ENCODE results near the gene RPL27. TPM values are rescaled to one million over a fixed set of nuclear protein-coding genes. Genes with fewer than 3 reads are reported as not detected.
A peak's percentile ranks its signal among the peaks of the same experiment; 100 is the strongest.
"Not testable (repeated sequence)": the region's sequence is repeated elsewhere in the genome, so short reads cannot be mapped to it uniquely, and the experiment has no call there.

RPL27 gene
- total RNA-seq: 1,000 to 10,000 TPM; 1,974 to 2,033 TPM

DNA sequence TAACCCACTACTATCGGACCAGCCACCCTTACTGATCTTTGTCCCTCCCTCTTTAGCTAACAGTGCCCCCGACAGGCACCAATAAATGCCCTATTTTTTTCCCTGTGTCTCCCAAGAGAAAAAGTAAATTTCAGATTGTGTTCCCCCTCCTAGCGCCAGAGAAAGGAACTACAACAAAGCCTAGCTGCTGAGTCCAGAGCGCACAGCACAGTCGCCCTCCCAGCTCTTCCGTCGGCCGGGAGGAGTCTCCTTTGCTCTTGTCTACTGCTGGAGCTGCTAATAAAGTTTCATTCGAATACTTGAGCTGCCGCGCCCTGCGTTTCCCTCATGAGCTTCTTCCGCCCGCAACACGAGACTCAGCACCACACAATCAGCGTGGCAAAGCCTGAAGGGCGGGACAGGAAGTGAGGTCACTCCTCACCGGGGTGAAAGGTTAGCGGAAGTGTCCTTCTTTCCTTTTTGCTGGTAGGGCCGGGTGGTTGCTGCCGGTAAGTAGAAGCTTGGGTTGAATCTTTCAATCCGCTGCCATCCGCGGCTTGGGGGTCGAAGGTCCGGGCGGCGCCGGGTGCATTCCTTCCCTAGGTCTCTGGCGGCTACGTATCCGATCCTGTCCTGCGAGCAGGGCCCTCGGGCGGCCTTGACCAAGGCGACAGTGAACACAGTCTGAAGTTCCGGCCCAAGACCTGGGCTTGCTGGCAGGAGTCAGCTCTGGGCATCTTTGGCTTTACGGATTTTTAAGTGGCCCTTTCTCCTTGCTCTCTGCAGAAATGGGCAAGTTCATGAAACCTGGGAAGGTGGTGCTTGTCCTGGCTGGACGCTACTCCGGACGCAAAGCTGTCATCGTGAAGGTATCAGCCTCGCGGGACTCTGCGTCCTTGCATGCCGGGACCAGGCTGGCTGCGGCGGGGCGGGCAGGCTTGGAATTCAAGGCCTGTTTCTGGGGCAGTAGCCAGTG, at the start of gene RPL27:
RPL27 (plus strand) TSS at position 436 of the 955 bp plus-strand sequence; CDS start at position 768, 332 bp downstream.
- no peaks in the 10 kb centered on the region for H3K27me3 Mint-ChIP-seq (ENCODE audit: low read depth)
- CTCF ChIA-PET: interaction anchor here (0.7 to 2.7 kb wide), 14 partner anchors 8 to 486 kb away, joined by 3 to 15 read pairs (median 4); partner anchors contain the start of genes DHX8, IFI35 and PTGES3L
- peak; percentile 99 for DNase-seq
- intact Hi-C loops (cut with micrococcal nuclease): loop anchor here (1.0 to 5.0 kb wide), 13 partner anchors 18 to 421 kb away; partner anchors contain the start of genes AARSD1, BECN1, BRCA1 and EZH1
- H3K4me3 Mint-ChIP-seq: peak within 1 kb of the TSS; percentile 97
- peaks cover 34% of the 10 kb centered on the region for H3K4me1 Mint-ChIP-seq (ENCODE audit: low read depth)
- peak within 1 kb of the TSS; percentile 97 for H3K27ac Mint-ChIP-seq
- H3K36me3 Mint-ChIP-seq (ENCODE audit: low read depth): peaks cover 43% of the 10 kb centered on the region
- no peaks in the 10 kb centered on the region for H3K9me3 Mint-ChIP-seq

GRCh38 chr17:42950044-42950783, 48.0 kb upstream of the RPL27 start:
- CTCF ChIA-PET: no interaction called here
- H3K27me3 Mint-ChIP-seq (ENCODE audit: low read depth): no peaks in the 10 kb centered on the region
- no peaks in the 10 kb centered on the region for H3K9me3 Mint-ChIP-seq
- no peak overlapping the region for H3K27ac Mint-ChIP-seq
- H3K4me1 Mint-ChIP-seq (ENCODE audit: low read depth): no peaks in the 10 kb centered on the region
- no peak overlapping the region for H3K4me3 Mint-ChIP-seq
- H3K36me3 Mint-ChIP-seq (ENCODE audit: low read depth): peaks cover 25% of the 10 kb centered on the region
- intact Hi-C loops (cut with micrococcal nuclease): no loop called here
- no peak for DNase-seq

GRCh38 chr17:42953669-42954068, 44.5 kb upstream of the RPL27 start:
- intact Hi-C loops (cut with micrococcal nuclease): no loop called here
- H3K27ac Mint-ChIP-seq: no peak overlapping the region
- no peak overlapping the region for H3K4me3 Mint-ChIP-seq
- peaks cover 37% of the 10 kb centered on the region for H3K36me3 Mint-ChIP-seq (ENCODE audit: low read depth)
- no peaks in the 10 kb centered on the region for H3K9me3 Mint-ChIP-seq
- CTCF ChIA-PET: no interaction called here
- no peaks in the 10 kb centered on the region for H3K4me1 Mint-ChIP-seq (ENCODE audit: low read depth)
- H3K27me3 Mint-ChIP-seq (ENCODE audit: low read depth): no peaks in the 10 kb centered on the region
- DNase-seq: no peak

- intact Hi-C loops (cut with micrococcal nuclease): loop anchor here (1.0 to 2.0 kb wide), 3 partner anchors 16 to 161 kb away; partner anchors contain the start of genes BRCA1, PTGES3L, RPL27 and RUNDC1
- Mint-ChIP-seq H3K4me1 (ENCODE audit: low read depth) (peaks cover 21% of the 10 kb centered on the region), H3K27ac (peak within 1 kb of the TSS; percentile 91), H3K9me3 (no peaks in the 10 kb centered on the region), H3K36me3 (ENCODE audit: low read depth) (peaks cover 28% of the 10 kb centered on the region), H3K4me3 (peak within 1 kb of the TSS; percentile 97), H3K27me3 (ENCODE audit: low read depth) (no peaks in the 10 kb centered on the region)
- DNase-seq: peak; percentile 96
- CTCF ChIA-PET: interaction anchor here (0.6 kb wide), 1 partner anchor 52 kb away, joined by 3 read pairs; no protein-coding TSS in a partner anchor
Measured at GRCh38 chr17:42964161-42964932, 33.9 kb upstream of the RPL27 start, which contains the start of gene AARSD1. Gene AARSD1, minus strand, starts transcription at chr17:42964454. Its CDS starts 14 bp downstream, at chr17:42964440.

- H3K4me3 Mint-ChIP-seq: no peak overlapping the region
- H3K27me3 Mint-ChIP-seq (ENCODE audit: low read depth): no peaks in the 10 kb centered on the region
- CTCF ChIA-PET: interaction anchor here (1.2 kb wide), 1 partner anchor 30 kb away, joined by 5 read pairs; the partner anchor contains the start of gene RPL27
- intact Hi-C loops (cut with micrococcal nuclease): no loop called here
- H3K4me1 Mint-ChIP-seq (ENCODE audit: low read depth): peaks cover 14% of the 10 kb centered on the region
- H3K36me3 Mint-ChIP-seq (ENCODE audit: low read depth): peaks cover 8% of the 10 kb centered on the region
- H3K27ac Mint-ChIP-seq: no peak overlapping the region
- H3K9me3 Mint-ChIP-seq: no peaks in the 10 kb centered on the region
- DNase-seq: no peak
Measured at GRCh38 chr17:42967925-42968324, 30.3 kb upstream of the RPL27 start.

DNA sequence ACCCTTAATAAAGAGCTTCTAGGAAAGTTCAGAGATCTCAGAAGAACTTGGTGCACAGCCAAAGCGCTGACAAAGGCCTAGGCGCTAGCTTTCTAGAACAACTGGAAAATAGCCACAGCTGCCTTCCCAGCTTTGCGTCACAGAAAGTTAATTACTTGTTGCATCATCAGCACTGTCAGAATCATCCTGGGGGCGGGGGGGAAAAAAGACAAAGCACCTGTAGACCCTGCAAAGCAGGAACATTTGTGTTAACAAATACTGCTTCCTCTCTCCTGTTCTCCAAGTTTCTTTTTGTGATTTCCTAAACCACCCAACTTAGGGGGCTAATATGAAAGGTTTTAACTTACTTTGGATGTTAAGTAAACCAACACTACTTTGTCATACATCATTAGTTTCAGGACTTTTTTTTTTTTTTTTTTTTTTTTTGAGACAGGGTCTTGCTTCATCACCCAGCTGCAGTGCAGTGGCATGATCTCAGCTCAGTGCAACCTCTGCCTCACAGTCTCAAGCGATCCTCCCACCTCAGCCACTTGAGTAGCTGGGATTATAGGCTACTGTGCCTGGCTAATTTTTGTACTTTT, 29.1 kb upstream of the RPL27 start:
- Mint-ChIP-seq H3K36me3 (ENCODE audit: low read depth) (peaks cover 4% of the 10 kb centered on the region), H3K4me3 (no peak overlapping the region), H3K4me1 (ENCODE audit: low read depth) (peaks cover 5% of the 10 kb centered on the region), H3K27me3 (ENCODE audit: low read depth) (no peaks in the 10 kb centered on the region), H3K9me3 (no peaks in the 10 kb centered on the region), H3K27ac (no peak overlapping the region)
- intact Hi-C loops (cut with micrococcal nuclease): no loop called here
- CTCF ChIA-PET: interaction anchor here (0.6 to 1.2 kb wide), 3 partner anchors 29 to 548 kb away, joined by 3 to 5 read pairs (median 4); partner anchors contain the start of gene RPL27
- DNase-seq: no peak

- Mint-ChIP-seq H3K27me3 (ENCODE audit: low read depth) (no peaks in the 10 kb centered on the region), H3K9me3 (no peaks in the 10 kb centered on the region)
Measured at GRCh38 chr17:42971589-42971988, 26.6 kb upstream of the RPL27 start.

DNA sequence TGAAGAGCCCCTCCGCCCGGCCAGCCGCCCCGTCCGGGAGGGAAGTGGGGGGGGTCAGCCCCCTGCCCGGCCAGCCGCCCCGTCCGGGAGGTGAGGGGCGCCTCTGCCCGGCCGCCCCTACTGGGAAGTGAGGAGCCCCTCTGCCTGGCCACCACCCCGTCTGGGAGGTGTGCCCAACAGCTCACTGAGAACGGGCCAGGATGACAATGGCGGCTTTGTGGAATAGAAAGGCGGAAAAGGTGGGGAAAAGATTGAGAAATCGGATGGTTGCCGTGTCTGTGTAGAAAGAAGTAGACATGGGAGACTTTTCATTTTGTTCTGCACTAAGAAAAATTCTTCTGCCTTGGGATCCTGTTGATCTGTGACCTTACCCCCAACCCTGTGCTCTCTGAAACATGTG, 24.9 kb upstream of the RPL27 start:
- intact Hi-C loops (cut with micrococcal nuclease); H3K27me3 Mint-ChIP-seq (ENCODE audit: low read depth): not testable (repeated sequence)

More at GRCh38 chr17:42971589-42971988, 26.6 kb upstream of the RPL27 start:
- H3K4me3 Mint-ChIP-seq: no peak overlapping the region
- H3K4me1 Mint-ChIP-seq (ENCODE audit: low read depth): no peaks in the 10 kb centered on the region
- CTCF ChIA-PET: no interaction called here
- no peak for DNase-seq
- H3K36me3 Mint-ChIP-seq (ENCODE audit: low read depth): no peaks in the 10 kb centered on the region
- intact Hi-C loops (cut with micrococcal nuclease): no loop called here
- H3K27ac Mint-ChIP-seq: no peak overlapping the region

DNA sequence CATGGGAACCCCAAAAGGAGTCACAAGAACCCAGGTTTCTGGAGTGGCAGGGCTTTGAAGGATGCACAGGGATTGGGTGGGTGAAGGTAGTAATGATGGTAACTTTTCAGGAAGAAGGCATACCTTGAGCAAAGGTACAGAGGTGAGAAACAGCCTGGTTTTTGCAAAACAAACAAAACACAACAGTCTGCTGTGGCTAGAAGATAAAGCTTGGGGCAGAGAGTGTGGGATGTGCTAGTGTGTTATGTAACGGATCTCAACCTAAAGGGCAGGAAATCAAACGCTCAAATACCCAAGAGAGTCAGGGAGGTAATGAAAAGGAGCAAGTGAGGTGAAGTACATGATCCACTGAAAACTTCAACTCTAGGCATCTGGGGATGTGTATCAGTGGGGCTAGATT, 23.0 kb upstream of the RPL27 start:
- H3K4me1 Mint-ChIP-seq (ENCODE audit: low read depth): peaks cover 11% of the 10 kb centered on the region
- H3K27me3 Mint-ChIP-seq (ENCODE audit: low read depth): no peaks in the 10 kb centered on the region
- DNase-seq: no peak
- no peak overlapping the region for H3K27ac Mint-ChIP-seq
- H3K4me3 Mint-ChIP-seq: no peak overlapping the region
- no peaks in the 10 kb centered on the region for H3K9me3 Mint-ChIP-seq
- CTCF ChIA-PET: no interaction called here
- intact Hi-C loops (cut with micrococcal nuclease): no loop called here
- H3K36me3 Mint-ChIP-seq (ENCODE audit: low read depth): no peaks in the 10 kb centered on the region

More for the DNA sequence above, 24.9 kb upstream of the RPL27 start:
- DNase-seq; H3K36me3 Mint-ChIP-seq (ENCODE audit: low read depth); H3K9me3 Mint-ChIP-seq; H3K4me1 Mint-ChIP-seq (ENCODE audit: low read depth); H3K27ac Mint-ChIP-seq; CTCF ChIA-PET; H3K4me3 Mint-ChIP-seq: not testable (repeated sequence)

- peaks cover 12% of the 10 kb centered on the region for H3K4me1 Mint-ChIP-seq (ENCODE audit: low read depth)
- H3K4me3 Mint-ChIP-seq; CTCF ChIA-PET; H3K27ac Mint-ChIP-seq; intact Hi-C loops (cut with micrococcal nuclease); H3K36me3 Mint-ChIP-seq (ENCODE audit: low read depth); DNase-seq; H3K9me3 Mint-ChIP-seq; H3K27me3 Mint-ChIP-seq (ENCODE audit: low read depth): not testable (repeated sequence)
Measured at GRCh38 chr17:42975701-42976100, 22.5 kb upstream of the RPL27 start.

Data from activated naive CD4-positive, alpha-beta T cell treated with anti-CD3 and anti-CD28 coated beads for 36 hours (primary cell).